ENCODE data around the gene WDR83. TPM values are rescaled to one million over a fixed set of nuclear protein-coding genes. Genes with fewer than 3 reads are reported as not detected.

Gene WDR83
- total and polyA plus RNA-seq, 10 of the 15 experiments (the other 5 are each of a cell fraction or from before 2014, with no cell fraction given), result 0.58 to 17.7 (median 10.8) TPM

DNA sequence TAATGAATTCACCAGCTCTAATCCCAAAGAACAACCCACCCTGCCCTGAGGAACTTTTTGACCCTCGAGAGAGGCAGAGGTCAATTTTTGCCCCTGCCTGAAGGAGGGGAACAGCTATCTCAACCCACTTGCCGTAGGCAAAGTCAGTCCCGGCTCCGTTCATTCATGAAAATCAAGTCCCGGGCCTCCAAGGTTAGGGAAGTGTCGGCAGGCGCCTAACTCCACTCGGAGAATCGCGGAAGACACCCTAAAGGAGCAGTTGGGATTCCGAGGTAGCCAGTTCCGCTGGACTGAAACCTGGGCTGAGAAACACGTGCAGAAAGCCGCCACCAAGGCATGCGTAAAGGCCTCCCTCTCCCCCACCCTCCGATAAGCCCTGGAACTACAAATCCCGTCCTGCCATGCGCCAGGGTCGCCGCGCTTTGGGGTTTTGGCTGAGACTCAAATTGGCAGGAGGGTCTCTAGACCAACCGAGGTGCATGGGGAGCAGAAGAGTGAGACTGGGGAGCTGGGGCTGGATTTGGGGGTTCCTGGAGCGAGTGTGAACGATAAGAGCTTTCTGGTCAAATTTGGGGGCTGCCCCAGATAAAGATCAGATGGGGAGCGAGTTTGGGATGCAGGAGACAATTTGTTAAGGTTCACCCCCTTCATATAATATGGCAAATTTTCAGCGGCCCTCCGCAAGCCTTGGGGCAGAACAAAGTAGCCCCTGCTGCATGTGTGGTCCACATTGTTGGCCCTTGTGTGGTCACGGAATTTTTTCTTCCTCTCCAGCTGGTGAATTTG lies 57.2 kb downstream of the WDR83 start, which contains the start of gene TNPO2 (continued):
- TF ChIP-seq, protein P1, sequence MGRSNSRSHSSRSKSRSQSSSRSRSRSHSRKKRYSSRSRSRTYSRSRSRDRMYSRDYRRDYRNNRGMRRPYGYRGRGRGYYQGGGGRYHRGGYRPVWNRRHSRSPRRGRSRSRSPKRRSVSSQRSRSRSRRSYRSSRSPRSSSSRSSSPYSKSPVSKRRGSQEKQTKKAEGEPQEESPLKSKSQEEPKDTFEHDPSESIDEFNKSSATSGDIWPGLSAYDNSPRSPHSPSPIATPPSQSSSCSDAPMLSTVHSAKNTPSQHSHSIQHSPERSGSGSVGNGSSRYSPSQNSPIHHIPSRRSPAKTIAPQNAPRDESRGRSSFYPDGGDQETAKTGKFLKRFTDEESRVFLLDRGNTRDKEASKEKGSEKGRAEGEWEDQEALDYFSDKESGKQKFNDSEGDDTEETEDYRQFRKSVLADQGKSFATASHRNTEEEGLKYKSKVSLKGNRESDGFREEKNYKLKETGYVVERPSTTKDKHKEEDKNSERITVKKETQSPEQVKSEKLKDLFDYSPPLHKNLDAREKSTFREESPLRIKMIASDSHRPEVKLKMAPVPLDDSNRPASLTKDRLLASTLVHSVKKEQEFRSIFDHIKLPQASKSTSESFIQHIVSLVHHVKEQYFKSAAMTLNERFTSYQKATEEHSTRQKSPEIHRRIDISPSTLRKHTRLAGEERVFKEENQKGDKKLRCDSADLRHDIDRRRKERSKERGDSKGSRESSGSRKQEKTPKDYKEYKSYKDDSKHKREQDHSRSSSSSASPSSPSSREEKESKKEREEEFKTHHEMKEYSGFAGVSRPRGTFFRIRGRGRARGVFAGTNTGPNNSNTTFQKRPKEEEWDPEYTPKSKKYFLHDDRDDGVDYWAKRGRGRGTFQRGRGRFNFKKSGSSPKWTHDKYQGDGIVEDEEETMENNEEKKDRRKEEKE (IDR thresholded peaks at IDR 0.05), result no peak
- TF ChIP-seq NFYB (IDR thresholded peaks at IDR 0.05; ENCODE audit: insufficient read depth, low read depth, low read length) (no peak), GABPA (IDR thresholded peaks at IDR 0.05; ENCODE audit: low read depth) (no peak), ATF7 (IDR thresholded peaks at IDR 0.05; ENCODE audit: low read depth) (no peak), PML (IDR thresholded peaks at IDR 0.05; ENCODE audit: low read length) (peak; percentile 39; the same call in 1 of the 2 replicates), NBN (IDR thresholded peaks at IDR 0.05) (no peak), EED (IDR thresholded peaks at IDR 0.05; ENCODE audit: low read depth) (no peak), ZSCAN29 (IDR thresholded peaks at IDR 0.05) (no peak), ZNF24 (IDR thresholded peaks at IDR 0.05) (no peak), YBX1 (IDR thresholded peaks at IDR 0.05) (no peak), SIN3A (IDR thresholded peaks at IDR 0.05; ENCODE audit: low read depth, low read length) (peak; percentile 86), BHLHE40 (IDR thresholded peaks at IDR 0.05; ENCODE audit: borderline replicate concordance in 1 of 2, low read depth in 2 of 2, low read length in 1 of 2) (peak; percentile 97), HDGF (IDR thresholded peaks at IDR 0.05) (no peak), TAF1 (IDR thresholded peaks at IDR 0.05; ENCODE audit: borderline replicate concordance, low read depth, low read length) (no peak), CREB1 (IDR thresholded peaks at IDR 0.05; ENCODE audit: low read depth) (peak; percentile 53; the same call in 1 of the 2 replicates), NR2C1 (IDR thresholded peaks at IDR 0.05) (peak; percentile 88), POLR2AphosphoS5 (IDR thresholded peaks at IDR 0.05; ENCODE audit: low read length) (peak; percentile 64), POLR2A (IDR thresholded peaks at IDR 0.05; ENCODE audit: low read depth, low read length) (peak; percentile 78), SMARCA5 (IDR thresholded peaks at IDR 0.05) (no peak), IKZF2 (IDR thresholded peaks at IDR 0.05) (peak in 1 of 2 experiments; percentile 10; a peak in 1 of 4 replicates)
- TF ChIP-seq, protein P2, sequence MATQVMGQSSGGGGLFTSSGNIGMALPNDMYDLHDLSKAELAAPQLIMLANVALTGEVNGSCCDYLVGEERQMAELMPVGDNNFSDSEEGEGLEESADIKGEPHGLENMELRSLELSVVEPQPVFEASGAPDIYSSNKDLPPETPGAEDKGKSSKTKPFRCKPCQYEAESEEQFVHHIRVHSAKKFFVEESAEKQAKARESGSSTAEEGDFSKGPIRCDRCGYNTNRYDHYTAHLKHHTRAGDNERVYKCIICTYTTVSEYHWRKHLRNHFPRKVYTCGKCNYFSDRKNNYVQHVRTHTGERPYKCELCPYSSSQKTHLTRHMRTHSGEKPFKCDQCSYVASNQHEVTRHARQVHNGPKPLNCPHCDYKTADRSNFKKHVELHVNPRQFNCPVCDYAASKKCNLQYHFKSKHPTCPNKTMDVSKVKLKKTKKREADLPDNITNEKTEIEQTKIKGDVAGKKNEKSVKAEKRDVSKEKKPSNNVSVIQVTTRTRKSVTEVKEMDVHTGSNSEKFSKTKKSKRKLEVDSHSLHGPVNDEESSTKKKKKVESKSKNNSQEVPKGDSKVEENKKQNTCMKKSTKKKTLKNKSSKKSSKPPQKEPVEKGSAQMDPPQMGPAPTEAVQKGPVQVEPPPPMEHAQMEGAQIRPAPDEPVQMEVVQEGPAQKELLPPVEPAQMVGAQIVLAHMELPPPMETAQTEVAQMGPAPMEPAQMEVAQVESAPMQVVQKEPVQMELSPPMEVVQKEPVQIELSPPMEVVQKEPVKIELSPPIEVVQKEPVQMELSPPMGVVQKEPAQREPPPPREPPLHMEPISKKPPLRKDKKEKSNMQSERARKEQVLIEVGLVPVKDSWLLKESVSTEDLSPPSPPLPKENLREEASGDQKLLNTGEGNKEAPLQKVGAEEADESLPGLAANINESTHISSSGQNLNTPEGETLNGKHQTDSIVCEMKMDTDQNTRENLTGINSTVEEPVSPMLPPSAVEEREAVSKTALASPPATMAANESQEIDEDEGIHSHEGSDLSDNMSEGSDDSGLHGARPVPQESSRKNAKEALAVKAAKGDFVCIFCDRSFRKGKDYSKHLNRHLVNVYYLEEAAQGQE (IDR thresholded peaks at IDR 0.05; ENCODE audit: low read depth, low read length), result no peak
- TF ChIP-seq, protein P3, sequence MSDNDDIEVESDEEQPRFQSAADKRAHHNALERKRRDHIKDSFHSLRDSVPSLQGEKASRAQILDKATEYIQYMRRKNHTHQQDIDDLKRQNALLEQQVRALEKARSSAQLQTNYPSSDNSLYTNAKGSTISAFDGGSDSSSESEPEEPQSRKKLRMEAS (IDR thresholded peaks at IDR 0.05; ENCODE audit: low read depth, low read length), result peak; percentile 93
- TF ChIP-seq, protein P4, sequence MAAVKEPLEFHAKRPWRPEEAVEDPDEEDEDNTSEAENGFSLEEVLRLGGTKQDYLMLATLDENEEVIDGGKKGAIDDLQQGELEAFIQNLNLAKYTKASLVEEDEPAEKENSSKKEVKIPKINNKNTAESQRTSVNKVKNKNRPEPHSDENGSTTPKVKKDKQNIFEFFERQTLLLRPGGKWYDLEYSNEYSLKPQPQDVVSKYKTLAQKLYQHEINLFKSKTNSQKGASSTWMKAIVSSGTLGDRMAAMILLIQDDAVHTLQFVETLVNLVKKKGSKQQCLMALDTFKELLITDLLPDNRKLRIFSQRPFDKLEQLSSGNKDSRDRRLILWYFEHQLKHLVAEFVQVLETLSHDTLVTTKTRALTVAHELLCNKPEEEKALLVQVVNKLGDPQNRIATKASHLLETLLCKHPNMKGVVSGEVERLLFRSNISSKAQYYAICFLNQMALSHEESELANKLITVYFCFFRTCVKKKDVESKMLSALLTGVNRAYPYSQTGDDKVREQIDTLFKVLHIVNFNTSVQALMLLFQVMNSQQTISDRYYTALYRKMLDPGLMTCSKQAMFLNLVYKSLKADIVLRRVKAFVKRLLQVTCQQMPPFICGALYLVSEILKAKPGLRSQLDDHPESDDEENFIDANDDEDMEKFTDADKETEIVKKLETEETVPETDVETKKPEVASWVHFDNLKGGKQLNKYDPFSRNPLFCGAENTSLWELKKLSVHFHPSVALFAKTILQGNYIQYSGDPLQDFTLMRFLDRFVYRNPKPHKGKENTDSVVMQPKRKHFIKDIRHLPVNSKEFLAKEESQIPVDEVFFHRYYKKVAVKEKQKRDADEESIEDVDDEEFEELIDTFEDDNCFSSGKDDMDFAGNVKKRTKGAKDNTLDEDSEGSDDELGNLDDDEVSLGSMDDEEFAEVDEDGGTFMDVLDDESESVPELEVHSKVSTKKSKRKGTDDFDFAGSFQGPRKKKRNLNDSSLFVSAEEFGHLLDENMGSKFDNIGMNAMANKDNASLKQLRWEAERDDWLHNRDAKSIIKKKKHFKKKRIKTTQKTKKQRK (IDR thresholded peaks at IDR 0.05; ENCODE audit: low read depth, low read length), result no peak
